Stimulated activated CD8-positive, alpha-beta memory T cell treated with anti-CD3 and anti-CD28 coated beads, Interleukin-12 subunit alpha, Interleukin-12 subunit beta, amount 100 ng/mL, for 24 hours (primary cell): ENCODE data around the gene TRIM10.

Experiments
- DNase-seq: peaks from one replicate; pipeline ENCODE4 v3.0.0-alpha.2; 2020; ENCODE audit errors: extremely low read depth

TRIM10 gene

GRCh38 chr6:30160785-30161531, at the start of gene TRIM10:
Gene TRIM10, minus strand, starts transcription at chr6:30161211. Its CDS starts 353 bp downstream, at chr6:30160858.
- no peak for DNase-seq

- DNase-seq: no peak
Measured at GRCh38 chr6:30207619-30208295, 46.7 kb upstream of the TRIM10 start.

GRCh38 chr6:30206799-30207618, 46.0 kb upstream of the TRIM10 start:
- no peak for DNase-seq

GRCh38 chr6:30206152-30206551, 45.1 kb upstream of the TRIM10 start:
- no peak for DNase-seq

- DNase-seq: no peak
Measured at GRCh38 chr6:30204116-30204515, 43.1 kb upstream of the TRIM10 start.

GRCh38 chr6:30202366-30202765, 41.4 kb upstream of the TRIM10 start:
- DNase-seq: no peak

GRCh38 chr6:30200551-30201281, 39.7 kb upstream of the TRIM10 start:
- no peak for DNase-seq

- no peak for DNase-seq
Measured at GRCh38 chr6:30198166-30199084, 37.4 kb upstream of the TRIM10 start.

DNA sequence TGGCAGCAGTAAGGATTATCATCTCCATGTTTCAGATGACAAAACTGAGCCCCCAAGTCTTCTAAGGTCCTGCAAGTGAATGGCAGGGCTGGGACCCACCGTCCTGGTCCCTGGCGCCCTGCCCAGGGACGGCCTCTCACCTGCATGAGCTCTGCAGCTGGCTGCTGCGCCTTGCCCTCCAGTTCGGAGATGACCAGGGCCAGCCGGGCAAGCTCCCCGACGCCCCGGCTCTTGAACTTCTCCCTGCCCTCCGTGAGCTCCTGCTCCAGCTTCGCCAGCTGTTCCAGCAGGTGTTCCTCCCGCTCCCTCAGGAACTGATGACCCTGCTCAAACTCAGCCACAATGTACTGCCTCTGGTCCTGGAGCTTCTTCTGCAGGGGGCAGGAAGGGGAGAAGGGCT, 35.4 kb upstream of the TRIM10 start:
- no peak for DNase-seq

DNA sequence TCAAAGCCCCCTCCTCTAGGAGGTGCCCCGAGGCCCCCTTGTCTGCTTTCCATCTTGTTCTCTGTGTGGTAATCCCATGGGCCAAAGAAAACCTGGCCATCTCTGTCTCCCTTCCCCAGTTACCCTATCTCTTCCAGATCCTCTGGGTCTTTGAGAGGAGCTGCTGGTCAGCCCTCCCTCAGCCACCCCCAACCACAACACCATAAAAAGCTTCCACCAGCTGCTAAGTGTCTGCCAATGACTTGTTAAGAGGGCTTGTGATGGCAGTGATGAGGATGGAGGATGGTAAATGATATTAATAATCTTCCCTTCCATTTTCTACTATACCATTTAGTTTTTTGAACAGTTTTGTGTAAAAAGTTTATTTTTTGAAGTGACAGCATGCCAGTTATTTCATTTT, 34.9 kb upstream of the TRIM10 start:
- no peak for DNase-seq

DNA sequence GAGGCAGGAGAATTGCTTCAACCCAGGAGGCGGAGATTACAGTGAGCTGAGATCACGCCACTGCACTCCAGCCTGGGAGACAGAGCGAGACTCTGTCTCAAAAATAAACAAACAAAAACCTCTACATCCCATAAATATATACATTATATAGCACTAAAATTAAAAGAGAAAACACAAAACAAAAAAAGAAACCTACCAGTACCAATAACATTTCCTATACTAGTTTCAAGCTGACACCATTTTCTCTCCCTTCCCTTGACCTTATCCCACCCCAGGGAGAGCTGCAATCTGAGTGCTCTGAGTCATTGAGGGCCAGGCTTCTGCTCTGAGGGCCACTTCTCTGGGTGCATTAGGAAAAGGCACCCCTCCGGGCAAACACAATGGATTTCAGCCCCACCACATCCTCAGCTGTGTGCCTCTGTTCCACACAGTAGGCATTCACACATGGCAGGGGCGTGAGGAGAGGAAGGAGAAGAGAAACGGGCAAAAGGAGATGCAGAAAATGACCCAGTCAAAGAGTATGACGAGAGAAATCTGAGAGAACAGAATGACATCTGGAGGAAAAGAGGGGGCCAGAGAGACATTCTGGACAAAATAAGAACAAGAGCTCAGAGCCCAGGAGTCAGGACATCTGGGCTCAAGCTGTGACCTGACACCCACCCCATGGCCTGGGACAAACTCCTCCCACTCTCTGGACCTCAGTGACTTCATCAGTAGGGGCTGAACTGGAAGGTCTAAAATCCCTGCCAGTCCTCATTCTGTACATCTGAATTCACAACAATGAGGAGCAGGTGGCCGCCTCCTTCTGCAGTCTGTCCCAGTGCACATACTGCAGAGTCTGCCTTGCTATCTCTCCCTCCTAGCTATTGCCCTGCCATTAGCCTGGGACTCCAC, 34.0 kb upstream of the TRIM10 start:
- DNase-seq: no peak

DNA sequence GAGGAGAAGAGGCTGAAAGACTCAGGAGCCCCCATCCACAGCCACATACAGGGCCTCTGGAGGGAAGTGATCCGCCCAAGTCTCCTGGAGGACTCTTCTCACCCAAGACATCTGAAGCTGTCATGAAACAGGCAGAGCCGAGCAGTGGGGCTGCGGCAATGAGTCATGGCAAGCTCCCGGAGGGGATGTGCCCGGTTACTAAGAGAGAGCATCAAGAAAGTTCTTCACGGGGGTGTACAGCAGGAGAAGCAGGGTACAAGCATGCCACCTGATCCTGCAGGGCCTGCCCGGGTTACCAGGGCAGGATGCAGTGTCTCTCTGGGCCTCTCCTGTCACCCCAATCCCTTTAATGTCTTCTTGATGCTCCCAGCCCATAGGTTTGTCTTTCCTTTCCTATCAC, 31.1 kb upstream of the TRIM10 start:
- no peak for DNase-seq

- no peak for DNase-seq
Measured at GRCh38 chr6:30188541-30188940, 27.5 kb upstream of the TRIM10 start.

GRCh38 chr6:30185846-30186484, 25.0 kb upstream of the TRIM10 start:
- no peak for DNase-seq

- DNase-seq: no peak
Measured at GRCh38 chr6:30184417-30185031, 23.5 kb upstream of the TRIM10 start.

- no peak for DNase-seq
Measured at GRCh38 chr6:30180145-30180544, 19.1 kb upstream of the TRIM10 start.

- DNase-seq: no peak
Measured at GRCh38 chr6:30178837-30179236, 17.8 kb upstream of the TRIM10 start.

- no peak for DNase-seq
Measured at GRCh38 chr6:30175765-30176164, 14.8 kb upstream of the TRIM10 start.

DNA sequence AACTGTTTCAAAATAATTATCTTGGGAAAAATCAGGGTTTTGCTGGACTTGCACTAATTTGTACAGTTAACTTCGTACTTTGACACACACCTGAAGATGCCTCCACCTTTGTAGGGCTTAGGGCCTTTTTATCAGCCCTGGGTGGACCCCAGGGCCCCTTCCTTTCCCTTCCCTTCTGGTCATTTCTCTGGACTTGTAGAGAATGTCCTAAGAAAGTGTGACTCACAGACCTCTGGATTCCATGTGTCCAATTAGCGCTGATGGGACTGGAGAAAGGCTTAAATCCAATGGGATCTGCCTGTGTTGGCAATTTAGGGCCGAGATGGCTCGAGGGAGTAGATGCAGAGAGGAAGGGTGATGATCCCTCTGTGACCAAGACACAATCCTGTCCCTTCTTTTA, 11.7 kb upstream of the TRIM10 start:
- DNase-seq: no peak
